ENCODE measurements around the gene BRIP1.

BRIP1 gene

GRCh38 chr17:61815863-61816503 lies 47.3 kb downstream of the BRIP1 start:
- no peak overlapping the region for H3K4me3 ChIP-seq (ENCODE audit: low read depth, low read length)
- TF ChIP-seq, protein P1, sequence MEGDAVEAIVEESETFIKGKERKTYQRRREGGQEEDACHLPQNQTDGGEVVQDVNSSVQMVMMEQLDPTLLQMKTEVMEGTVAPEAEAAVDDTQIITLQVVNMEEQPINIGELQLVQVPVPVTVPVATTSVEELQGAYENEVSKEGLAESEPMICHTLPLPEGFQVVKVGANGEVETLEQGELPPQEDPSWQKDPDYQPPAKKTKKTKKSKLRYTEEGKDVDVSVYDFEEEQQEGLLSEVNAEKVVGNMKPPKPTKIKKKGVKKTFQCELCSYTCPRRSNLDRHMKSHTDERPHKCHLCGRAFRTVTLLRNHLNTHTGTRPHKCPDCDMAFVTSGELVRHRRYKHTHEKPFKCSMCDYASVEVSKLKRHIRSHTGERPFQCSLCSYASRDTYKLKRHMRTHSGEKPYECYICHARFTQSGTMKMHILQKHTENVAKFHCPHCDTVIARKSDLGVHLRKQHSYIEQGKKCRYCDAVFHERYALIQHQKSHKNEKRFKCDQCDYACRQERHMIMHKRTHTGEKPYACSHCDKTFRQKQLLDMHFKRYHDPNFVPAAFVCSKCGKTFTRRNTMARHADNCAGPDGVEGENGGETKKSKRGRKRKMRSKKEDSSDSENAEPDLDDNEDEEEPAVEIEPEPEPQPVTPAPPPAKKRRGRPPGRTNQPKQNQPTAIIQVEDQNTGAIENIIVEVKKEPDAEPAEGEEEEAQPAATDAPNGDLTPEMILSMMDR (IDR thresholded peaks at IDR 0.05; ENCODE audit: low read depth, low read length, missing control alignments): no peak
- in situ Hi-C loops (cut with HindIII; ENCODE audit: low sequenced_read_pairs): no loop called here
- no peak for DNase-seq (ENCODE audit: low read depth)

DNA sequence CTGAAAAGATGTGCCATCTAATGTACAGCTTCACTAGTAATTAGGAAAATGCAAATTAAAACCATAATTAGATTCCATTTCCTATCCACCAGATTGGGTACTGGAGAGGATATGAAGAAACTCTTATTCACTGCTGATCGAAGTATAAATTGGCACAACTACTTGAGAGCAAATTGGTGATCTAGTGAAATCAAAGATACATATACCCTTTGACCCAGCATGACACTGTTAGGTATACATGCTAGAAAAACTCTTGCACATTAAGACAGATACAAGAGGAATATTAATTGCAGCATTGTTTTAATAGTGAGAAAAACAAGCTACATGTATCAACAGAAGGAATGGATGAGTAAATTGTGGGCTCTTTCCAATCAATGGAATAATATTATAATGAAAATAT lies 48.8 kb downstream of the BRIP1 start:
- TF ChIP-seq, protein P1 (IDR thresholded peaks at IDR 0.05; ENCODE audit: low read depth, low read length, missing control alignments): no peak
- in situ Hi-C loops (cut with HindIII; ENCODE audit: low sequenced_read_pairs): no loop called here
- DNase-seq (ENCODE audit: low read depth): no peak
- H3K4me3 ChIP-seq (ENCODE audit: low read depth, low read length): no peak overlapping the region

DNA sequence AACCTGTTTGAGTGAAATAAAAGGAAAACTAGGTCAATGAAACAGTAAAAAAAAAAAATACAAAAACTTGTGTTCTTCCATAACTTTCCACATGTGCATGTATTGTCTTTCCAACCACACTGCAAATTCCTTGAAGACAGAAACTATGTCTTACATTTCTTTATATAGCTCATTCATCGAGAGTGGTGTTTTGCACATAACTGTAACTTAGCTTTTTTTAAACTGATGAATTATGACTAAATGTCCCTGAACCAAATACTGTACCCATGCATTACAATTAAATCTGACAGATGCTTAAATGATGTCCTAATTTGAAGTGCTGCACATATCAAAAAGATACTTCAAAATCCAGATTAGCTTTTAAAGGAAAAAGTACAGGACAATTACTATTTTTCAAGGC lies 50.1 kb downstream of the BRIP1 start:
- TF ChIP-seq, protein P1 (IDR thresholded peaks at IDR 0.05; ENCODE audit: low read depth, low read length, missing control alignments): no peak
- in situ Hi-C loops (cut with HindIII; ENCODE audit: low sequenced_read_pairs): no loop called here
- no peak overlapping the region for H3K4me3 ChIP-seq (ENCODE audit: low read depth, low read length)

DNA sequence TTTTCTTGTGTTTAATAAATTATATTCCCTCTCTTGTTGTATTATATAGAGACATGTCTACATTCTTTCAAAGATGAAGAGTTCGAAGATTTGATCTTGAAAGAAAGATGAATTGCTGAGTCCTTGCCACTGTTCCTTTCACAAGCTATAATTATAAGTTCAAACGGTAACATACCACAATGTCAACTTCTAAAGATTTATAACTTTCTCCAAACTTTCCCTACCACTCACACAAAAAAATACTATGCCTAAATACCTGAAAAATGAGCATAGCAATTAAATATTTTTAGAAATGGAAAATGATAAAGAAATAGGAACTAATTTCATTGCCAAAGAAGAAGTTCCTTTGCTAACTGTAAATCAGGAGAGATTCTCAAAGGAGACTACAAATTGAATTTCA lies 50.6 kb downstream of the BRIP1 start:
- no peak for DNase-seq (ENCODE audit: low read depth)
- TF ChIP-seq, protein P1 (IDR thresholded peaks at IDR 0.05; ENCODE audit: low read depth, low read length, missing control alignments): no peak
- in situ Hi-C loops (cut with HindIII; ENCODE audit: low sequenced_read_pairs): no loop called here
- H3K4me3 ChIP-seq (ENCODE audit: low read depth, low read length): no peak overlapping the region

More for the DNA sequence above, 50.1 kb downstream of the BRIP1 start:
- DNase-seq (ENCODE audit: low read depth): no peak

DNA sequence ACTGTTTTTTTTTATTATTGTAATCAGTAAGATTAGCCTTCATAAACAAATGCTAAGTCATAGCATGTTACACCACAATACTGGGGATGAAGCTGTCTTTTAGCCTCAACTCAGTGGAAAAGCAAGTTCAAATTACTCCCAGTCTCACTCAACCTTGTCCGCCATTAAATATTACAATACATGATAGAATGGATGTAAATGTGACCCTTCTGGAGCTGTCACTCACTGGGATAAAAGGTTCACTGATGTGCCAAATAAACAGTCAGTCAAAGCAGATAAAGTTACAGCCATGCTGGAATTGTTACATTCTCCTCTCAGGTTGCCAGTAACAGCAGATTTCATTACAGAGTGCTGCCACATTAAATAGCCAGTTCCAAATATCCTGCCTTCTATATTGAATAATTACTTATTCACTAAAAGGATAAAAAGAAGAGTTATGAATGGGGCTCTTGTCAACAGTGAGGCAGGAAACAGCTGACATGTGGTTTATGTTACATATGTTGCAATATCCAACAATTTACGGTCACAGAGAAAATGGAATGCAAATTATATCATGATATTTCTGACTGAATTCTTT lies 53.4 kb downstream of the BRIP1 start:
- no peak for DNase-seq (ENCODE audit: low read depth)
- TF ChIP-seq, protein P1 (IDR thresholded peaks at IDR 0.05; ENCODE audit: low read depth, low read length, missing control alignments): no peak
- in situ Hi-C loops (cut with HindIII; ENCODE audit: low sequenced_read_pairs): no loop called here
- no peak overlapping the region for H3K4me3 ChIP-seq (ENCODE audit: low read depth, low read length)

GRCh38 chr17:61808442-61808841 lies 54.9 kb downstream of the BRIP1 start:
- in situ Hi-C loops (cut with HindIII; ENCODE audit: low sequenced_read_pairs): no loop called here
- TF ChIP-seq, protein P1 (IDR thresholded peaks at IDR 0.05; ENCODE audit: low read depth, low read length, missing control alignments): no peak
- H3K4me3 ChIP-seq (ENCODE audit: low read depth, low read length): no peak overlapping the region
- no peak for DNase-seq (ENCODE audit: low read depth)
